A549 (cell line): ENCODE results near the gene SLC39A3. TPM values are rescaled to one million over a fixed set of nuclear protein-coding genes. Genes with fewer than 3 reads are reported as not detected.

Experiments
- ATAC-seq, 2 experiments: fragments of 200-7000 bp in 1 of 2; fragments of >200 bp in 1 of 2; cut with Nextera tagmentation in 1 of 2; cut with Tn5 transposase in 1 of 2; 3 replicates each; pipeline versions ENCODE4 v1.8.0 to v1.9.1; 2018 to 2020; ENCODE audit warnings: mild to moderate bottlenecking in 1 of 2, moderate library complexity in 1 of 2
- CTCF ChIA-PET: fragments of 300-600 bp; sonication (Branson Sonifier 250); formaldehyde crosslinking; extraction: SDS; loops from one replicate; lab custom pipeline; 2021; ENCODE audit warnings: antibody characterized with exemption, inconsistent platforms; lab: Yijun Ruan, JAX
- POLR2A ChIA-PET: fragments of 350-600 bp; formaldehyde crosslinking; extraction: SDS; loops from one replicate; lab custom pipeline; 2021; ENCODE audit warnings: antibody characterized with exemption, inconsistent platforms; lab: Yijun Ruan, JAX
- DNase-seq, 2 experiments: peaks; one replicate each; pipeline versions ENCODE4 v3.0.0 to v3.0.0-alpha.2; 2011 to 2016; ENCODE audit warnings: low read depth in 1 of 2, low spot score in 1 of 2
- FAIRE-seq: peaks from 2 replicates; lab custom pipeline; 2011; peaks lifted over from hg19 to GRCh38; lab: Jason Lieb, UNC
- H3K27ac ChIP-seq, 2 experiments: fragments of >200 bp; sonication (Bioruptor Twin); formaldehyde crosslinking; 3 replicates each; pipeline ENCODE4 v1.5.1; 2016 to 2017
- H3K4me1 ChIP-seq: fragments of >200 bp; sonication (Bioruptor Twin); formaldehyde crosslinking; 3 replicates; pipeline ENCODE4 v1.6.1; 2016
- H3K4me2 ChIP-seq: fragments of >200 bp; sonication (Bioruptor Twin); formaldehyde crosslinking; 3 replicates; pipeline ENCODE4 v1.6.1; 2016
- H3K4me3 ChIP-seq: fragments of >200 bp; sonication (Bioruptor Twin); formaldehyde crosslinking; 3 replicates; pipeline ENCODE4 v1.5.1; 2016
- H3K9me3 ChIP-seq: fragments of >200 bp; sonication (Bioruptor Twin); formaldehyde crosslinking; 3 replicates; pipeline ENCODE4 v1.6.1; 2016
- CBX2 ChIP-seq: fragments of 200-600 bp; sonication (generic); IDR thresholded peaks from 2 replicates; pipeline ENCODE4 v1.6.1; 2016; ENCODE audit warnings: low read depth, mild to moderate bottlenecking, borderline replicate concordance
- CBX8 ChIP-seq: fragments of 200-600 bp; sonication (generic); IDR thresholded peaks from 2 replicates; pipeline ENCODE4 v1.6.1; 2016
- CHD2 ChIP-seq: fragments of 150-350 bp; IDR thresholded peaks from 2 replicates; pipeline ENCODE4 v1.6.1; 2014; ENCODE audit warnings: low read length; ENCODE audit not compliant: partially characterized antibody
- CHD4 ChIP-seq: fragments of 200-600 bp; sonication (generic); IDR thresholded peaks from 2 replicates; pipeline ENCODE4 v1.6.1; 2016; ENCODE audit warnings: antibody characterized with exemption, mild to moderate bottlenecking, borderline replicate concordance
- EHF ChIP-seq: fragments of 250-450 bp; sonication (Bioruptor Pico); IDR thresholded peaks from 2 replicates; pipeline ENCODE4 v1.5.0; 2020; ENCODE audit warnings: mild to moderate bottlenecking
- EP300 ChIP-seq, 2 experiments: fragments of >200 bp; sonication (Bioruptor Twin); formaldehyde crosslinking; IDR thresholded peaks; 2 replicates in 1 of 2; 3 replicates in 1 of 2; pipeline ENCODE4 v1.6.1; 2016 to 2017
- FOSL2 ChIP-seq, 2 experiments: fragments of 450-650 bp in 1 of 2; fragments of >200 bp in 1 of 2; sonication (Bioruptor Twin) in 1 of 2; formaldehyde crosslinking; IDR thresholded peaks; 2 replicates each; pipeline versions ENCODE4 v1.5.0 to v1.6.1; 2016 to 2020; ENCODE audit warnings: mild to moderate bottlenecking in 1 of 2, moderate library complexity in 1 of 2
- GATA3 ChIP-seq: IDR thresholded peaks from 2 replicates; pipeline ENCODE4 v1.6.1; 2012; ENCODE audit warnings: borderline replicate concordance
- HEYL ChIP-seq: fragments of 250-450 bp; sonication (Bioruptor Pico); IDR thresholded peaks from 2 replicates; pipeline ENCODE4 v1.8.0; 2021; ENCODE audit warnings: mild to moderate bottlenecking, moderate library complexity
- HOXB5 ChIP-seq: fragments of 250-450 bp; sonication (Bioruptor Pico); IDR thresholded peaks from 2 replicates; pipeline ENCODE4 v1.5.0; 2020; ENCODE audit warnings: mild to moderate bottlenecking, moderate library complexity
- JUN ChIP-seq, 2 experiments: fragments of >200 bp; sonication (Bioruptor Twin); formaldehyde crosslinking; IDR thresholded peaks; 2 replicates in 1 of 2; 3 replicates in 1 of 2; pipeline ENCODE4 v1.6.1; 2016 to 2017
- KDM1A ChIP-seq: fragments of 200-600 bp; sonication (generic); IDR thresholded peaks from 2 replicates; pipeline ENCODE4 v1.6.1; 2016; ENCODE audit warnings: low read depth, mild to moderate bottlenecking
- MAFK ChIP-seq: fragments of 450-650 bp; IDR thresholded peaks from 2 replicates; pipeline ENCODE4 v1.6.1; 2014; ENCODE audit not compliant: partially characterized antibody
- MAZ ChIP-seq: fragments of 150-350 bp; IDR thresholded peaks from 2 replicates; pipeline ENCODE4 v1.6.1; 2014; ENCODE audit warnings: antibody characterized with exemption, low read depth, low read length, borderline replicate concordance
- NFE2L2 ChIP-seq: fragments of 150-350 bp; conservative IDR thresholded peaks from 2 replicates; pipeline ENCODE4 v1.6.1; 2014; ENCODE audit warnings: low read length
- PHF8 ChIP-seq: fragments of 200-600 bp; sonication (generic); IDR thresholded peaks from 2 replicates; pipeline ENCODE4 v1.6.1; 2016; ENCODE audit warnings: low read depth, mild to moderate bottlenecking, antibody characterized with exemption, moderate library complexity, borderline replicate concordance
- POLR2A ChIP-seq: IDR thresholded peaks from 2 replicates; pipeline ENCODE4 v1.6.1; 2012; ENCODE audit warnings: mild to moderate bottlenecking, low read length
- RNF2 ChIP-seq: fragments of 200-600 bp; sonication (generic); IDR thresholded peaks from 2 replicates; pipeline ENCODE4 v1.6.1; 2016; ENCODE audit warnings: low read depth, mild to moderate bottlenecking, antibody characterized with exemption, moderate library complexity, borderline replicate concordance
- SMC3 ChIP-seq: fragments of >200 bp; sonication (Bioruptor Twin); formaldehyde crosslinking; IDR thresholded peaks from 3 replicates; pipeline ENCODE4 v1.6.1; 2018; ENCODE audit warnings: inconsistent platforms
- TFCP2L1 ChIP-seq: fragments of 250-450 bp; sonication (Bioruptor Pico); IDR thresholded peaks from 2 replicates; pipeline ENCODE4 v1.5.0; 2021; ENCODE audit warnings: mild to moderate bottlenecking
- TP53 ChIP-seq: fragments of 250-450 bp; sonication (Bioruptor Pico); IDR thresholded peaks from 2 replicates; pipeline ENCODE4 v1.5.0; 2021; ENCODE audit warnings: mild to moderate bottlenecking, moderate library complexity
- ZFP36 ChIP-seq: fragments of 450-650 bp; IDR thresholded peaks from 2 replicates; pipeline ENCODE4 v1.6.1; 2014; ENCODE audit warnings: borderline replicate concordance; ENCODE audit not compliant: partially characterized antibody
- WGBS: methylation state at CpG from one replicate; pipeline ENCODE4 v1.1.6; 2017; ENCODE audit errors: missing lambda C conversion rate; 5-methylcytosine and 5-hydroxymethylcytosine counted together
- polyA plus RNA-seq, 4 experiments: library from polyadenylated mRNA; depleted of rRNA in 3 of 4; stranded (reverse); fragments of >200 nt; fragmentation: RNase III in 1 of 4; extraction: RNeasy Plus Mini Kit Qiagen cat#74134 plus additional on column Dnase treatment in 1 of 4; gene quantifications; 2 replicates in 3 of 4; 3 replicates in 1 of 4; pipeline ENCODE4 v1.2.3, GENCODE V29; 2011 to 2017
- TF ChIP-seq, protein P1 (sequence below): fragments of 250-450 bp; sonication (Bioruptor Pico); IDR thresholded peaks from 2 replicates; pipeline ENCODE4 v1.5.0; 2021; ENCODE audit warnings: mild to moderate bottlenecking, moderate library complexity, borderline replicate concordance
- TF ChIP-seq, protein P2 (sequence below): fragments of 250-450 bp; sonication (Bioruptor Pico); IDR thresholded peaks from 2 replicates; pipeline ENCODE4 v1.5.0; 2020; ENCODE audit warnings: low read depth, mild to moderate bottlenecking, moderate library complexity
- TF ChIP-seq, protein P3 (sequence below): fragments of 450-650 bp; IDR thresholded peaks from 2 replicates; pipeline ENCODE4 v1.6.1; 2014; ENCODE audit warnings: antibody characterized with exemption
- TF ChIP-seq, protein P4 (sequence below): IDR thresholded peaks from 2 replicates; pipeline ENCODE4 v1.6.1; 2012
- TF ChIP-seq, protein P5 (sequence below): IDR thresholded peaks from 2 replicates; pipeline ENCODE4 v1.6.1; 2012; ENCODE audit warnings: low read depth, borderline replicate concordance

The SLC39A3 gene
- polyA plus RNA-seq, 2 of the 4 experiments (the other 2 are of a cell fraction) = 28.3 to 29.6 TPM

DNA sequence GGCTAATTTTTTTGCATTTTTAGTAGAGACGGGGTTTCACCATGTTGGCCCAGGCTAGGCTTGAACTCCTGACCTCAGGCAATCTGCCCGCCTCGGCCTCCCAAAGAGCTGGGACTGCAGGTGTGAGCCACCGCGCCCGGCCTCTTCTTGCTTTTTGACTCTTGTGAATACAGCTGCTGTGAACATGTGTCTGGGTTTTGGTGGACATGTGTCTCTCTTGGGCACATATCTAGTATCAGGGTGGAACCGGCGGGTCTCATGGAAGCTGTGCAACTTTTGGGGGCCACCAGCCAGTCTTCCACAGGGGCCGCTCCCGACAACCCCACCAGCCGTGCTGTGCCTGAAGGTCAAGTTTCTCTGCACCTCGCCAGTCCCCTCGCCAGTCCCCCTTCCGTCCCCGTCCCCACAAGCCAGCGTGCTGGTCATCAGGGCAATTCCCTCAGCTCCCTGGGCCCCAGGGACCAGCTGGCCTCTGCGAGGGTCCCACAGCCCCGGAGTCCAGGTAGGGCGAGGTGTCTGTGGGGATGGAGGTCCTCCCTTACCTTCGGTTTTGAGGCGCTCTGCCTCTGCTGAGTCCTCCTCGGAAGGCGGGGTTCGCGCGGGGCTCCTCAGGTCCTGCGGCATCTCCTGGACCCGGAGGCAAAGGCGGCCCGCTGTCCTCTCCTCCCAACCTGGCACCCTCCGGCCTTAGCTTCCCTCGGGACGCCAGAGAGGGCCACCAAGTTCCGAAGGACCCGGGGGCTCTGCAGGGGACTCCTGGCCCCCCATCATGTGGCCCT is 27.0 kb upstream of the SLC39A3 start (continued):
- TF ChIP-seq, protein P1, sequence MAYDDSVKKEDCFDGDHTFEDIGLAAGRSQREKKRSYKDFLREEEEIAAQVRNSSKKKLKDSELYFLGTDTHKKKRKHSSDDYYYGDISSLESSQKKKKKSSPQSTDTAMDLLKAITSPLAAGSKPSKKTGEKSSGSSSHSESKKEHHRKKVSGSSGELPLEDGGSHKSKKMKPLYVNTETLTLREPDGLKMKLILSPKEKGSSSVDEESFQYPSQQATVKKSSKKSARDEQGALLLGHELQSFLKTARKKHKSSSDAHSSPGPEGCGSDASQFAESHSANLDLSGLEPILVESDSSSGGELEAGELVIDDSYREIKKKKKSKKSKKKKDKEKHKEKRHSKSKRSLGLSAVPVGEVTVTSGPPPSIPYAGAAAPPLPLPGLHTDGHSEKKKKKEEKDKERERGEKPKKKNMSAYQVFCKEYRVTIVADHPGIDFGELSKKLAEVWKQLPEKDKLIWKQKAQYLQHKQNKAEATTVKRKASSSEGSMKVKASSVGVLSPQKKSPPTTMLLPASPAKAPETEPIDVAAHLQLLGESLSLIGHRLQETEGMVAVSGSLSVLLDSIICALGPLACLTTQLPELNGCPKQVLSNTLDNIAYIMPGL (CRISPR knock-in tag) = no peak
- TF ChIP-seq HEYL (CRISPR knock-in tag) = no peak
- no peak for TF ChIP-seq MAZ
- TF ChIP-seq, protein P2, sequence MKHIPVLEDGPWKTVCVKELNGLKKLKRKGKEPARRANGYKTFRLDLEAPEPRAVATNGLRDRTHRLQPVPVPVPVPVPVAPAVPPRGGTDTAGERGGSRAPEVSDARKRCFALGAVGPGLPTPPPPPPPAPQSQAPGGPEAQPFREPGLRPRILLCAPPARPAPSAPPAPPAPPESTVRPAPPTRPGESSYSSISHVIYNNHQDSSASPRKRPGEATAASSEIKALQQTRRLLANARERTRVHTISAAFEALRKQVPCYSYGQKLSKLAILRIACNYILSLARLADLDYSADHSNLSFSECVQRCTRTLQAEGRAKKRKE (CRISPR knock-in tag) = no peak
- TF ChIP-seq CHD4 = no peak
- TF ChIP-seq FOSL2 (IDR thresholded peaks at IDR 0.05) = no peak
- no peak for TF ChIP-seq FOSL2 (CRISPR knock-in tag; IDR thresholded peaks at IDR 0.05)
- no peak for TF ChIP-seq TP53 (CRISPR knock-in tag)
- TF ChIP-seq MAFK = no peak

DNA sequence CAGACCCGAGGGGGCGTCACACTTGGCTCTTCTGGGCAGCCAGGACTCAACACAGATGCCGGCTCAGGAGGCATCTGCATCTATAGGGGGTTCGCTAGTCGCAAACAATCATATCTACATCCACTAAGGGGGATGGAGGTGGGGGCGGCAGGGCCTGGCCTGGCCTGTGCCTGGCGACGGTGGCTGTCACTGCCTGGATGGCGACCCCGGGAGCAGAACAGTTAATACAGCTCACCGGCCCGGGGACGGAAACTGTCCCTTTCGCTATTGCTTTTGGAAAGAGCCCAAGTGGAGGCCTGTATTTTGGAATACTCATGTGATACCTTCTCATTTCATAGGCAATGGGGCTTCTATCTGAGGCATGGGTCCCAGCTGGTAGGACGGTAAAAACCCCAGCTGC is 25.6 kb upstream of the SLC39A3 start:
- DNase-seq = no peak
- no peak overlapping the region for H3K4me2 ChIP-seq
- no peak for ATAC-seq
- WGBS = 92% methylated on average over 15 of the region's 15 CpGs
- H3K4me3 ChIP-seq = no peak overlapping the region
- TF ChIP-seq TFCP2L1 (CRISPR knock-in tag) = no peak
- TF ChIP-seq HEYL (CRISPR knock-in tag) = no peak
- TF ChIP-seq, protein P3, sequence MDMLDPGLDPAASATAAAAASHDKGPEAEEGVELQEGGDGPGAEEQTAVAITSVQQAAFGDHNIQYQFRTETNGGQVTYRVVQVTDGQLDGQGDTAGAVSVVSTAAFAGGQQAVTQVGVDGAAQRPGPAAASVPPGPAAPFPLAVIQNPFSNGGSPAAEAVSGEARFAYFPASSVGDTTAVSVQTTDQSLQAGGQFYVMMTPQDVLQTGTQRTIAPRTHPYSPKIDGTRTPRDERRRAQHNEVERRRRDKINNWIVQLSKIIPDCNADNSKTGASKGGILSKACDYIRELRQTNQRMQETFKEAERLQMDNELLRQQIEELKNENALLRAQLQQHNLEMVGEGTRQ = no peak
- no peak for TF ChIP-seq HOXB5 (CRISPR knock-in tag)
- TF ChIP-seq KDM1A = no peak
- no peaks in the 10 kb centered on the region for H3K4me1 ChIP-seq
- no peak for FAIRE-seq
- H3K9me3 ChIP-seq = no peaks in the 10 kb centered on the region
- ChIA-PET POLR2A (no interaction called here), CTCF (interaction anchor here (1.5 to 1.7 kb wide), 2 partner anchors 10 to 16 kb away, joined by 3 to 5 read pairs; no protein-coding TSS in a partner anchor)
- H3K27ac ChIP-seq = no peak overlapping the region

DNA sequence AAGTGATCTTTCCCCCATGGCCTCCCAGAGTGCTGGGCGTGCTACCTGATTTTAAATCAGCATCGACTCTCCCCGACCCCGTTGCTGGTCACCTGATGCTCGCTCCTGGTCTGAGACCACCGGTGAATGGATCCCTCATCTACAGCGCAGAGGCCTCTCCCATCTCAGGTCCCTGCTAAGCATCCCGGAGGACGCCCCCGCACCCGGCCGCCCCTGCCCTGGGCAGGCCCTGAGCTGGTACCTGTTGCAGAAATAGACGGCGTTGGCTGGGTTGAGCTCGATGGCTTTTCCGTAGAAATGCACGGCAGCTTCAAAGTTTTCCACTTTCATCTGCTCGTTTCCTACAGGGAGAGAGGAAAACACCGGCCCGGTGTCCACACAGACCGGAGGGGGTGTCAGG is 25.1 kb upstream of the SLC39A3 start:
- FAIRE-seq = no peak
- Histone ChIP-seq H3K9me3 (no peaks in the 10 kb centered on the region), H3K27ac (no peak overlapping the region), H3K4me2 (no peak overlapping the region)
- ChIA-PET CTCF (interaction anchor here (1.5 to 1.7 kb wide), 2 partner anchors 9 to 15 kb away, joined by 3 to 5 read pairs; no protein-coding TSS in a partner anchor), POLR2A (no interaction called here)
- TF ChIP-seq EHF (CRISPR knock-in tag) = no peak
- no peak for TF ChIP-seq CBX8
- TF ChIP-seq POLR2A = no peak
- TF ChIP-seq EP300 (IDR thresholded peaks at IDR 0.05) = no peak
- no peak for TF ChIP-seq GATA3
- TF ChIP-seq CHD2 = no peak
- TF ChIP-seq ZFP36 = no peak
- no peak for TF ChIP-seq NFE2L2
- TF ChIP-seq, protein P4, sequence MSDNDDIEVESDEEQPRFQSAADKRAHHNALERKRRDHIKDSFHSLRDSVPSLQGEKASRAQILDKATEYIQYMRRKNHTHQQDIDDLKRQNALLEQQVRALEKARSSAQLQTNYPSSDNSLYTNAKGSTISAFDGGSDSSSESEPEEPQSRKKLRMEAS = no peak
- no peak for TF ChIP-seq CBX2
- TF ChIP-seq TP53 (CRISPR knock-in tag) = no peak
- TF ChIP-seq HOXB5 (CRISPR knock-in tag) = no peak
- TF ChIP-seq PHF8 = no peak
- TF ChIP-seq RNF2 = no peak
- no peak for TF ChIP-seq JUN (IDR thresholded peaks at IDR 0.05)
- no peak for TF ChIP-seq SMC3
- TF ChIP-seq, protein P5, sequence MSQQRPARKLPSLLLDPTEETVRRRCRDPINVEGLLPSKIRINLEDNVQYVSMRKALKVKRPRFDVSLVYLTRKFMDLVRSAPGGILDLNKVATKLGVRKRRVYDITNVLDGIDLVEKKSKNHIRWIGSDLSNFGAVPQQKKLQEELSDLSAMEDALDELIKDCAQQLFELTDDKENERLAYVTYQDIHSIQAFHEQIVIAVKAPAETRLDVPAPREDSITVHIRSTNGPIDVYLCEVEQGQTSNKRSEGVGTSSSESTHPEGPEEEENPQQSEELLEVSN = no peak
- no peak for TF ChIP-seq CHD4
- TF ChIP-seq, all 56 proteins: peak for 0
- Histone ChIP-seq H3K4me3 (no peak overlapping the region), H3K4me1 (no peaks in the 10 kb centered on the region)
- ATAC-seq = no peak
- 95% methylated on average over 20 of the region's 21 CpGs for WGBS
- DNase-seq = no peak
